PC-9 (cell line): ENCODE measurements around the gene GDF2. TPM values are rescaled to one million over a fixed set of nuclear protein-coding genes. Genes with fewer than 3 reads are reported as not detected.

Experiments used
- BruUV-seq: library from RNA; stranded (reverse); fragments of 400-500 nt; replicated peaks from 2 replicates; lab custom pipeline; 2021; lab: Mats Ljungman, UMichigan
- CTCF ChIA-PET: fragments of 300-600 bp; sonication (Branson Sonifier 250); formaldehyde crosslinking; loops from one replicate; lab custom pipeline; 2022; ENCODE audit warnings: antibody characterized with exemption; lab: Charles Lee
- POLR2A ChIA-PET: fragments of 300-600 bp; sonication (Branson Sonifier 250); formaldehyde crosslinking; loops from one replicate; lab custom pipeline; 2022; ENCODE audit warnings: antibody characterized with exemption; ENCODE audit not compliant: unreplicated experiment; lab: Charles Lee
- DNase-seq, 2 experiments: peaks; one replicate each; pipeline versions ENCODE4 v3.0.0 to v3.0.0-alpha.2; 2015 to 2022; ENCODE audit warnings: mixed read lengths in 1 of 2
- H2AFZ ChIP-seq: fragments of 200-600 bp; sonication (generic); 2 replicates; pipeline ENCODE4 v1.8.1; 2017; ENCODE audit warnings: antibody characterized with exemption
- H3F3A ChIP-seq: fragments of 200-600 bp; sonication (generic); 2 replicates; pipeline ENCODE4 v1.8.1; 2017; ENCODE audit warnings: antibody characterized with exemption, mild to moderate bottlenecking, low read depth; ENCODE audit not compliant: insufficient read depth
- H3K27ac ChIP-seq: fragments of 200-600 bp; sonication (generic); 2 replicates; pipeline ENCODE4 v1.6.1; 2016; ENCODE audit warnings: mixed run types
- H3K27me3 ChIP-seq: fragments of 200-600 bp; sonication (generic); 2 replicates; pipeline ENCODE4 v1.6.1; 2016; ENCODE audit warnings: low read depth, mixed run types; ENCODE audit not compliant: insufficient read depth
- H3K36me3 ChIP-seq: fragments of 200-600 bp; sonication (generic); 2 replicates; pipeline ENCODE4 v1.6.1; 2016; ENCODE audit warnings: low read depth, mixed run types
- H3K4me1 ChIP-seq: fragments of 200-600 bp; sonication (generic); replicated peaks from 2 replicates; pipeline ENCODE4 v1.6.1; 2016; ENCODE audit warnings: mixed run types; ENCODE audit not compliant: insufficient read depth
- H3K4me2 ChIP-seq: fragments of 200-600 bp; sonication (generic); 2 replicates; pipeline ENCODE4 v1.6.1; 2017; ENCODE audit warnings: mixed run types
- H3K4me3 ChIP-seq: fragments of 200-600 bp; sonication (generic); 2 replicates; pipeline ENCODE4 v1.6.1; 2016; ENCODE audit warnings: mixed run types
- H3K79me2 ChIP-seq: fragments of 200-600 bp; sonication (generic); 2 replicates; pipeline ENCODE4 v1.6.1; 2017; ENCODE audit warnings: low read depth, mixed run types
- H3K9me2 ChIP-seq: fragments of 200-600 bp; sonication (generic); 2 replicates; pipeline ENCODE4 v1.8.1; 2017; ENCODE audit warnings: mild to moderate bottlenecking; ENCODE audit not compliant: insufficient read depth
- H3K9me3 ChIP-seq: fragments of 200-600 bp; sonication (generic); 2 replicates; pipeline ENCODE4 v1.8.1; 2016; ENCODE audit warnings: low read depth; ENCODE audit not compliant: insufficient read depth
- H4K20me1 ChIP-seq: fragments of 200-600 bp; sonication (generic); 2 replicates; pipeline ENCODE4 v1.8.1; 2017; ENCODE audit not compliant: insufficient read depth
- CTCF ChIP-seq: fragments of 200-600 bp; sonication (generic); conservative IDR thresholded peaks from 2 replicates; pipeline ENCODE4 v1.6.1; 2017; ENCODE audit warnings: mixed run types, antibody characterized with exemption, mild to moderate bottlenecking, moderate library complexity
- EZH2 ChIP-seq: fragments of 200-600 bp; sonication (generic); IDR thresholded peaks from 2 replicates; pipeline ENCODE4 v1.8.0; 2017; ENCODE audit warnings: antibody characterized with exemption, low read depth
- intact Hi-C: fragments of 100-400 bp; cut with micrococcal nuclease; formaldehyde crosslinking; loops from one replicate; pipeline ENCODE4 v1.10.0; 2022; ENCODE audit not compliant: unreplicated experiment
- total RNA-seq: library from RNA; stranded (reverse); gene quantifications from 2 replicates; pipeline ENCODE4 v1.2.3, GENCODE V29; 2021

GDF2 gene
- total RNA-seq, 1 experiment from 2014 or later: not detected

GRCh38 chr10:47330804-47331203 is 8.6 kb downstream of the GDF2 start:
- POLR2A ChIA-PET: no interaction called here
- Histone ChIP-seq H3F3A (no peaks in the 10 kb centered on the region), H3K27ac (no peak overlapping the region), H3K4me1 (peaks cover 11% of the 10 kb centered on the region; the same call in 1 of the 2 replicates), H3K9me3 (no peaks in the 10 kb centered on the region), H4K20me1 (no peaks in the 10 kb centered on the region), H3K9me2 (no peaks in the 10 kb centered on the region), H3K4me3 (no peak overlapping the region), H3K79me2 (no peaks in the 10 kb centered on the region), H2AFZ (no peak overlapping the region), H3K4me2 (no peak overlapping the region), H3K36me3 (no peaks in the 10 kb centered on the region), H3K27me3 (peaks cover 16% of the 10 kb centered on the region)
- no TSS peak for BruUV-seq
- no peak for DNase-seq
- intact Hi-C loops: no loop called here
- TF ChIP-seq EZH2 (no peak), CTCF (no peak)
- CTCF ChIA-PET: no interaction called here

- no peak overlapping the region for H2AFZ ChIP-seq
- no peaks in the 10 kb centered on the region for H3K36me3 ChIP-seq
- no peak for DNase-seq
- H4K20me1 ChIP-seq: no peaks in the 10 kb centered on the region
- no peak overlapping the region for H3K4me2 ChIP-seq
- no peak overlapping the region for H3K27ac ChIP-seq
- no peak overlapping the region for H3K4me3 ChIP-seq
- H3K79me2 ChIP-seq: no peaks in the 10 kb centered on the region
- CTCF ChIA-PET: no interaction called here
- no peaks in the 10 kb centered on the region for H3F3A ChIP-seq
- peaks cover 4% of the 10 kb centered on the region; the same call in 1 of the 2 replicates for H3K4me1 ChIP-seq
- intact Hi-C loops: no loop called here
- H3K9me2 ChIP-seq: no peaks in the 10 kb centered on the region
- TF ChIP-seq EZH2 (no peak), CTCF (no peak)
- H3K27me3 ChIP-seq: peaks cover 16% of the 10 kb centered on the region
- H3K9me3 ChIP-seq: no peaks in the 10 kb centered on the region
- no TSS peak for BruUV-seq
- POLR2A ChIA-PET: no interaction called here
Measured at GRCh38 chr10:47331491-47331890, 9.2 kb downstream of the GDF2 start.

GRCh38 chr10:47331954-47332353 is 9.7 kb downstream of the GDF2 start:
- no peaks in the 10 kb centered on the region; the same call in 1 of the 2 replicates for H3K4me1 ChIP-seq
- H3K4me2 ChIP-seq: no peak overlapping the region
- H3K9me2 ChIP-seq: no peaks in the 10 kb centered on the region
- no peaks in the 10 kb centered on the region for H3K36me3 ChIP-seq
- H4K20me1 ChIP-seq: no peaks in the 10 kb centered on the region
- H2AFZ ChIP-seq: no peak overlapping the region
- DNase-seq: peak in 1 of 2 experiments; percentile 41
- H3K27me3 ChIP-seq: peaks cover 16% of the 10 kb centered on the region
- ChIA-PET POLR2A (interaction anchor here (0.5 to 0.6 kb wide), 2 partner anchors 8 to 777 kb away, joined by 3 to 4 read pairs; no protein-coding TSS in a partner anchor), CTCF (no interaction called here)
- no peak overlapping the region for H3K27ac ChIP-seq
- BruUV-seq: no TSS peak
- H3K79me2 ChIP-seq: no peaks in the 10 kb centered on the region
- intact Hi-C loops: no loop called here
- no peaks in the 10 kb centered on the region for H3F3A ChIP-seq
- H3K4me3 ChIP-seq: no peak overlapping the region
- H3K9me3 ChIP-seq: no peaks in the 10 kb centered on the region
- TF ChIP-seq EZH2 (no peak), CTCF (no peak)
